SK-N-SH (cell line): Measurements from ENCODE around the gene CD93. TPM values are rescaled to one million over a fixed set of nuclear protein-coding genes. Genes with fewer than 3 reads are reported as not detected.

Experiments
- CTCF ChIA-PET: fragments of 300-600, 350-600 bp; formaldehyde crosslinking; extraction: SDS; loops from one replicate; lab custom pipeline; 2021; lab: Yijun Ruan, JAX
- POLR2A ChIA-PET: fragments of 350-600 bp; sonication (Branson Sonifier 250); formaldehyde crosslinking; extraction: SDS; loops from one replicate; lab custom pipeline; 2020; ENCODE audit warnings: antibody characterized with exemption, inconsistent platforms; lab: Yijun Ruan, JAX
- DNase-seq: peaks from one replicate; pipeline ENCODE4 v3.0.0; 2012
- H2AFZ ChIP-seq: fragments of 200-600 bp; sonication (generic); 2 replicates; pipeline ENCODE4 v1.8.1; 2016; ENCODE audit warnings: antibody characterized with exemption, mild to moderate bottlenecking, low read depth
- H3F3A ChIP-seq: fragments of 200-600 bp; sonication (generic); replicated peaks from 2 replicates; pipeline ENCODE3; 2016; ENCODE audit warnings: antibody characterized with exemption, mild to moderate bottlenecking; ENCODE audit not compliant: insufficient read depth
- H3K27ac ChIP-seq, 2 experiments: fragments of 200-500 bp in 1 of 2; fragments of 200-600 bp in 1 of 2; sonication (Bioruptor generic) in 1 of 2; sonication (generic), shearing (Covaris generic) in 1 of 2; 2 replicates each; pipeline versions ENCODE4 v1.5.1 to v1.6.1; 2014 to 2016; ENCODE audit warnings: low read depth in 2 of 2, inconsistent platforms in 1 of 2, low read length in 1 of 2, mild to moderate bottlenecking in 1 of 2, mixed read lengths in 1 of 2
- H3K27me3 ChIP-seq: fragments of 200-600 bp; sonication (generic), shearing (Covaris generic); 2 replicates; pipeline ENCODE4 v1.6.1; 2016; ENCODE audit warnings: mixed run types; ENCODE audit not compliant: insufficient read depth
- H3K36me3 ChIP-seq, 2 experiments: fragments of 200-500 bp in 1 of 2; fragments of 200-600 bp in 1 of 2; sonication (Bioruptor generic) in 1 of 2; sonication (generic) in 1 of 2; replicated peaks in 1 of 2; 2 replicates each; pipeline versions ENCODE3 to v1.5.1; 2014 to 2016; ENCODE audit warnings: low read length in 1 of 2, mild to moderate bottlenecking in 1 of 2; ENCODE audit not compliant: insufficient read depth in 2 of 2, control insufficient read depth in 1 of 2
- H3K4me1 ChIP-seq, 2 experiments: fragments of 200-500 bp in 1 of 2; fragments of 200-600 bp in 1 of 2; sonication (Bioruptor generic) in 1 of 2; sonication (generic), shearing (Covaris generic) in 1 of 2; 2 replicates each; pipeline versions ENCODE4 v1.5.1 to v1.6.1; 2014 to 2016; ENCODE audit warnings: low read depth in 1 of 2, low read length in 1 of 2, mixed run types in 1 of 2; ENCODE audit not compliant: insufficient read depth in 2 of 2, control insufficient read depth in 1 of 2
- H3K4me2 ChIP-seq: fragments of 200-600 bp; sonication (generic), shearing (Covaris generic); 2 replicates; pipeline ENCODE4 v1.6.1; 2017; ENCODE audit warnings: mixed run types
- H3K4me3 ChIP-seq, 2 experiments: fragments of 200-500 bp in 1 of 2; fragments of 200-600 bp in 1 of 2; sonication (Bioruptor generic) in 1 of 2; sonication (generic), shearing (Covaris generic) in 1 of 2; 2 replicates each; pipeline versions ENCODE4 v1.5.1 to v1.8.1; 2014 to 2016; ENCODE audit warnings: low read depth in 2 of 2, inconsistent platforms in 1 of 2, low read length in 1 of 2, mild to moderate bottlenecking in 1 of 2, mixed read lengths in 1 of 2, moderate library complexity in 1 of 2
- H3K79me2 ChIP-seq: fragments of 200-600 bp; sonication (generic); 2 replicates; pipeline ENCODE4 v1.8.1; 2017; ENCODE audit warnings: mild to moderate bottlenecking; ENCODE audit not compliant: insufficient read depth
- H3K9ac ChIP-seq: fragments of 200-600 bp; sonication (generic); 2 replicates; pipeline ENCODE4 v1.6.1; 2017; ENCODE audit warnings: mixed run types
- H3K9me2 ChIP-seq: fragments of 200-600 bp; sonication (generic); 2 replicates; pipeline ENCODE4 v1.6.1; 2017; ENCODE audit warnings: mixed run types
- H3K9me3 ChIP-seq: fragments of 200-600 bp; sonication (generic); 2 replicates; pipeline ENCODE4 v1.6.1; 2017; ENCODE audit warnings: mixed run types, mild to moderate bottlenecking, moderate library complexity
- H4K20me1 ChIP-seq: fragments of 200-600 bp; sonication (generic); 2 replicates; pipeline ENCODE4 v1.6.1; 2017; ENCODE audit warnings: mild to moderate bottlenecking, mixed run types; ENCODE audit not compliant: insufficient read depth
- CHD2 ChIP-seq: fragments of 150-350 bp; IDR thresholded peaks from 2 replicates; pipeline ENCODE4 v1.6.1; 2018; ENCODE audit warnings: low read length; ENCODE audit not compliant: partially characterized antibody
- CTCF ChIP-seq: fragments of 200-600 bp; sonication (generic); IDR thresholded peaks from 2 replicates; pipeline ENCODE4 v1.6.1; 2017; ENCODE audit warnings: antibody characterized with exemption, mild to moderate bottlenecking, moderate library complexity
- EP300 ChIP-seq, 2 experiments: IDR thresholded peaks; 2 replicates each; pipeline versions ENCODE4 v1.4.0 to v1.6.1; 2012; ENCODE audit warnings: borderline replicate concordance in 1 of 2, low read depth in 1 of 2, low read length in 1 of 2
- FOXJ3 ChIP-seq: sonication (generic); formaldehyde crosslinking; IDR thresholded peaks from 2 replicates; pipeline ENCODE4 v1.5.1; 2020; ENCODE audit warnings: mild to moderate bottlenecking, missing genetic modification reagents
- GABPA ChIP-seq: IDR thresholded peaks from 2 replicates; pipeline ENCODE4 v1.4.0; 2012; ENCODE audit warnings: low read depth, mild to moderate bottlenecking
- JUND ChIP-seq: IDR thresholded peaks from 2 replicates; pipeline ENCODE4 v1.4.0; 2012
- MEF2A ChIP-seq: IDR thresholded peaks from 2 replicates; pipeline ENCODE4 v1.4.0; 2012; ENCODE audit warnings: low read depth, borderline replicate concordance
- NFIC ChIP-seq: IDR thresholded peaks from 2 replicates; pipeline ENCODE4 v1.4.0; 2012; ENCODE audit warnings: borderline replicate concordance
- POLR2AphosphoS5 ChIP-seq: IDR thresholded peaks from 2 replicates; pipeline ENCODE4 v1.6.1; 2012; ENCODE audit warnings: low read depth, low read length
- RAD21 ChIP-seq: IDR thresholded peaks from 2 replicates; pipeline ENCODE4 v1.6.1; 2012; ENCODE audit warnings: mild to moderate bottlenecking, low read length
- TAF1 ChIP-seq: IDR thresholded peaks from 2 replicates; pipeline ENCODE4 v1.6.1; 2012; ENCODE audit warnings: low read depth, mild to moderate bottlenecking, low read length, moderate library complexity, borderline replicate concordance
- ZBTB33 ChIP-seq: IDR thresholded peaks from 2 replicates; pipeline ENCODE4 v1.4.0; 2012; ENCODE audit warnings: low read depth, borderline replicate concordance
- WGBS: methylation state at CpG from one replicate; pipeline ENCODE4 v1.1.6; 2017; ENCODE audit warnings: low lambda C conversion rate; 5-methylcytosine and 5-hydroxymethylcytosine counted together
- polyA plus RNA-seq, 3 experiments: library from polyadenylated mRNA; depleted of rRNA; stranded (reverse); fragments of >200 nt; gene quantifications; 2 replicates each; pipeline ENCODE4 v1.2.3, GENCODE V29; 2012
- TF ChIP-seq, protein P1 (sequence below): IDR thresholded peaks from 2 replicates; pipeline ENCODE4 v1.4.0; 2012; ENCODE audit warnings: low read depth
- TF ChIP-seq, protein P2 (sequence below): fragments of 150-350 bp; IDR thresholded peaks from 2 replicates; pipeline ENCODE4 v1.6.1; 2016; ENCODE audit warnings: mild to moderate bottlenecking, low read depth, low read length

The CD93 gene
- polyA plus RNA-seq, 1 of the 3 experiments (the other 2 are of a cell fraction): 0.03 TPM

DNA sequence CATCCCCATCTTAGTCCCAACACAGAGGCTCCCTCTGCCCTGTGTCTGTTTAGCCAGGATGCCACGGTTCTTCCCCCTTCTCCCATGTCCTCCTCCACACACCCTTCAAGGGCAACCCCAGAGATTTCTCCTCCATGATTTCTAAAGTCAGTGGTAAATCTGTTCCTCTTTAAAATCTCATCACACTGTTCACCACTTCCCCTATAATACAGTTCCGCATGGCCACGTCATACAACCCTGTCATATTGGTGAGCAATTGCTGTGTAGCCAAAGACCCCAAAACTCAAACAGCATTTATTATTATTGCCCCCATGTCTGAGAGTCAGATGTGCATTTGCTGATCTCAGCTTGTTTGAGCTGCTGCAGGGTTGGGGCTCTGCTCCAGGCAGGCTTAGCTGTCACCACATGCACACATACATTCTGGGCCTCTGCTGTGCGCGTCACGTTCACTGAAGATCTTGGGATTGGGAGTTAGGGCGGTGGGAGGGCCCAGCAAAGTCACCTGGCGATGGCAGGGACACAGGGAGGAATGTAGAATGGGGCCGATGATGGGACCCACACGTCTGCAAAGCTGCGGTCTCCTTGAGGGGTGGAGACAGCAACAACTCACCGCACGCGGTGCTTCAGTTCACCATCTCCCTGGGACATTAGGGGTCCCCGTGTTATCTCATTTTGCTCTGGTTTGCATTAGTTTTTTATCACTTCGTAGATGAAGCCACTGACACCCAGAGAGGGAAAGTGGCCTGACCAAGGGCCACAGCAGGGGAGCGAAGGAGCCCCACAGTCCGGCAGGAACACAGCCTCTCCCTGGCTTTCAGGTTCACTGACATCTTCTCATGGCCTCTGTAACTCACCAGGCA is 36.9 kb upstream of the CD93 start:
- TF ChIP-seq CTCF (no peak), EP300 (IDR thresholded peaks at IDR 0.05; ENCODE audit: borderline replicate concordance in 1 of 2, low read depth in 1 of 2, low read length in 1 of 2) (no peak), CHD2 (no peak), MEF2A (no peak), GABPA (no peak), RAD21 (no peak), TAF1 (no peak), NFIC (no peak), POLR2AphosphoS5 (no peak), JUND (no peak), ZBTB33 (no peak), FOXJ3 (CRISPR knock-in tag) (no peak)
- TF ChIP-seq, protein P1, sequence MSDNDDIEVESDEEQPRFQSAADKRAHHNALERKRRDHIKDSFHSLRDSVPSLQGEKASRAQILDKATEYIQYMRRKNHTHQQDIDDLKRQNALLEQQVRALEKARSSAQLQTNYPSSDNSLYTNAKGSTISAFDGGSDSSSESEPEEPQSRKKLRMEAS: no peak
- TF ChIP-seq, protein P2, sequence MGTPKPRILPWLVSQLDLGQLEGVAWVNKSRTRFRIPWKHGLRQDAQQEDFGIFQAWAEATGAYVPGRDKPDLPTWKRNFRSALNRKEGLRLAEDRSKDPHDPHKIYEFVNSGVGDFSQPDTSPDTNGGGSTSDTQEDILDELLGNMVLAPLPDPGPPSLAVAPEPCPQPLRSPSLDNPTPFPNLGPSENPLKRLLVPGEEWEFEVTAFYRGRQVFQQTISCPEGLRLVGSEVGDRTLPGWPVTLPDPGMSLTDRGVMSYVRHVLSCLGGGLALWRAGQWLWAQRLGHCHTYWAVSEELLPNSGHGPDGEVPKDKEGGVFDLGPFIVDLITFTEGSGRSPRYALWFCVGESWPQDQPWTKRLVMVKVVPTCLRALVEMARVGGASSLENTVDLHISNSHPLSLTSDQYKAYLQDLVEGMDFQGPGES: no peak
- Histone ChIP-seq H3K9me2 (no peaks in the 10 kb centered on the region), H3F3A (no peaks in the 10 kb centered on the region), H3K27ac (no peak overlapping the region), H4K20me1 (no peaks in the 10 kb centered on the region), H3K4me2 (no peak overlapping the region), H3K4me3 (no peak overlapping the region), H2AFZ (no peak overlapping the region), H3K36me3 (no peaks in the 10 kb centered on the region), H3K27me3 (peaks cover 18% of the 10 kb centered on the region; the same call in 1 of the 2 replicates), H3K9ac (no peak overlapping the region), H3K79me2 (no peaks in the 10 kb centered on the region), H3K9me3 (no peaks in the 10 kb centered on the region), H3K4me1 (no peaks in the 10 kb centered on the region)
- POLR2A ChIA-PET: no interaction called here
- CTCF ChIA-PET: no interaction called here
- 58% methylated on average over 16 of the region's 18 CpGs for WGBS
- DNase-seq: no peak
